Upper lobe of left lung (tissue), 6 donors: ENCODE data around the gene BHMT. TPM values are rescaled to one million over a fixed set of nuclear protein-coding genes. Genes with fewer than 3 reads are reported as not detected.

ENCODE experiments used
- ATAC-seq, 2 donors: fragments of 200-7000 bp; cut with Tn5 transposase; one replicate each; pipeline ENCODE4 v1.9.1; 2022; ENCODE audit warnings: mild to moderate bottlenecking in 2 of 2, moderate library complexity in 2 of 2; ENCODE audit not compliant: low FRiP score in 2 of 2
- DNase-seq, 2 donors: peaks; one replicate each; pipeline ENCODE4 v3.0.0-alpha.2; 2019 to 2020
- H3K27ac ChIP-seq, 4 donors: fragments of 200-600 bp; sonication (generic); one replicate each; pipeline ENCODE4 v1.5.1; 2016 to 2019
- H3K27me3 ChIP-seq, 4 donors: fragments of 200-600 bp; sonication (generic); one replicate each; pipeline ENCODE4 v1.5.1; 2017 to 2019
- H3K36me3 ChIP-seq, 4 donors: fragments of 200-600 bp; sonication (generic); one replicate each; pipeline ENCODE4 v1.5.1; 2016 to 2019
- H3K4me1 ChIP-seq, 4 donors: fragments of 200-600 bp; sonication (generic); one replicate each; pipeline ENCODE4 v1.5.1; 2018 to 2019
- H3K4me3 ChIP-seq, 4 donors: fragments of 200-600 bp; sonication (generic); one replicate each; pipeline ENCODE4 v1.5.1; 2017 to 2019; ENCODE audit warnings: mild to moderate bottlenecking in 2 of 4, moderate library complexity in 1 of 4
- H3K9me3 ChIP-seq, 4 donors: fragments of 200-600 bp; sonication (generic); one replicate each; pipeline ENCODE4 v1.5.1; 2018 to 2019
- EP300 ChIP-seq, 4 donors: sonication (generic); formaldehyde crosslinking; IDR thresholded peaks; one replicate each; pipeline ENCODE4 v1.5.1; 2017; ENCODE audit warnings: antibody characterized with exemption in 4 of 4, control low read depth in 2 of 4
- POLR2A ChIP-seq, 4 donors: fragments of 450-650 bp; IDR thresholded peaks; one replicate each; pipeline ENCODE4 v1.5.1; 2016 to 2017; ENCODE audit warnings: antibody characterized with exemption in 4 of 4, mild to moderate bottlenecking in 2 of 4
- POLR2AphosphoS5 ChIP-seq, 2 donors: sonication (generic); formaldehyde crosslinking; IDR thresholded peaks; one replicate each; pipeline ENCODE4 v1.5.1; 2017; ENCODE audit warnings: antibody characterized with exemption in 2 of 2
- WGBS, 2 donors: methylation state at CpG; one replicate each; pipeline ENCODE4 v1.1.5; 2017 to 2018; 5-methylcytosine and 5-hydroxymethylcytosine counted together
- total RNA-seq, 6 donors: library from RNA; depleted of rRNA in 4 of 6; stranded (reverse); fragments of >200 nt in 4 of 6; gene quantifications; one replicate each; pipeline versions ENCODE4 v1.1.0 to v1.2.1, GENCODE V29; 2016 to 2021
- TF ChIP-seq, protein P1 (sequence below), 6 experiments: fragments of 450-650 bp in 4 of 6; fragments of 200-600 bp in 2 of 6; sonication (generic) in 2 of 6; IDR thresholded peaks; one replicate each; pipeline ENCODE4 v1.5.1; 2016 to 2019; ENCODE audit warnings: antibody characterized with exemption in 6 of 6
- donor health status: DM: no; HTN: no; CAD: no; lungs with moderate emphysema.
- donor health status: DM: no; HTN: yes; CAD: no; lungs with severe emphysema.

BHMT gene
- total RNA-seq, 6 donors from 2014 or later, result 0.26 to 1.4 (median 0.84) TPM; not detected in 3

DNA sequence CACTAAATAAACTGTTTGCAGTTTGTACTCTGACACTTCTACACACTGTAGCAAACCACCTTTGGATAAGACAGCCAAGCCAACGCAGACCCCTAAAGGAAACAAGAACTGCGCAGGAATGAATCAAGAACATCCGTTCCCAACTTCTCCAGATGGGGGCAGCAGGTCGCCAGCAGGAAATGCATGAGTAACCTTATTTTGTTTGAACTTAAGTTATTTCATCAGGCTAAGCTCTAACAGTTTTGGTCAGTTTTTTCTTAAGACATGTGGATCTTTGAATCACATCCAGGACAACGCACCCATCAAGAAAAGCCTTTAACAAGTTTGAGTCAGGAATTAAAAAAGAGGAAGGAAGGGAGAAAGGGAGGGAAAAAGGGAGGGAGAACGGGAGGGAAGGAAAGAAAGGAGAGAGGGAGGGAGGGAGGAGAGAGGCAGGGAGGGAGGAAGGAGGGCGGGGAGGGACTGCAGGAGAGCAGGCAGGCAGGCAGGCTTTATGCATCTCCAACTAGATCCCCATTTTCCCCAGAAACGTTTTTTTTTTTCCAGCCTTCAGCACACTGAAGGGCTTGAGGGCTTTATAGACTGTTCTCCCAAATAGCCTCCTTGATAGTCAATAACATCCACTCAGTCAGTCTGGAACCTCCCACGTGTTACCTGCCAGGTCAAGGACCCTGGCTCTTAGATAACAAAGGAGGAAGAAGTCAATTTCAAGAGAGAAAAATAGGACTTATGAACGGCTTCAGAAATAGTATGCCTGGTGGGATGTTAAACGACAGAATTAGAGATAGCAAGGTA lies 22.2 kb downstream of the BHMT start:
- 1 to 4% methylated on average over 11 of the region's 11 CpGs for WGBS, 2 donors
- H3K27me3 ChIP-seq, result no peaks in the 10 kb centered on the region
- TF ChIP-seq, protein P1, sequence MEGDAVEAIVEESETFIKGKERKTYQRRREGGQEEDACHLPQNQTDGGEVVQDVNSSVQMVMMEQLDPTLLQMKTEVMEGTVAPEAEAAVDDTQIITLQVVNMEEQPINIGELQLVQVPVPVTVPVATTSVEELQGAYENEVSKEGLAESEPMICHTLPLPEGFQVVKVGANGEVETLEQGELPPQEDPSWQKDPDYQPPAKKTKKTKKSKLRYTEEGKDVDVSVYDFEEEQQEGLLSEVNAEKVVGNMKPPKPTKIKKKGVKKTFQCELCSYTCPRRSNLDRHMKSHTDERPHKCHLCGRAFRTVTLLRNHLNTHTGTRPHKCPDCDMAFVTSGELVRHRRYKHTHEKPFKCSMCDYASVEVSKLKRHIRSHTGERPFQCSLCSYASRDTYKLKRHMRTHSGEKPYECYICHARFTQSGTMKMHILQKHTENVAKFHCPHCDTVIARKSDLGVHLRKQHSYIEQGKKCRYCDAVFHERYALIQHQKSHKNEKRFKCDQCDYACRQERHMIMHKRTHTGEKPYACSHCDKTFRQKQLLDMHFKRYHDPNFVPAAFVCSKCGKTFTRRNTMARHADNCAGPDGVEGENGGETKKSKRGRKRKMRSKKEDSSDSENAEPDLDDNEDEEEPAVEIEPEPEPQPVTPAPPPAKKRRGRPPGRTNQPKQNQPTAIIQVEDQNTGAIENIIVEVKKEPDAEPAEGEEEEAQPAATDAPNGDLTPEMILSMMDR (IDR thresholded peaks at IDR 0.05), result peak; percentile 33 to 67 (median 54)
- no peak for TF ChIP-seq EP300 (IDR thresholded peaks at IDR 0.05)
- TF ChIP-seq POLR2AphosphoS5 (IDR thresholded peaks at IDR 0.05), result no peak
- TF ChIP-seq POLR2A (IDR thresholded peaks at IDR 0.05), result no peak
- H3K9me3 ChIP-seq, result no peaks in the 10 kb centered on the region
- peak; percentile 83 to 93 for ATAC-seq
- H3K4me1 ChIP-seq, result peaks cover 10 to 15% (median 11%) of the 10 kb centered on the region in 4 donors
- H3K36me3 ChIP-seq, result no peaks in the 10 kb centered on the region
- DNase-seq, result peak in 1 of 2 donors; percentile 46
- H3K27ac ChIP-seq, result peak overlapping the region in 2 of 4 donors; percentile 58 to 66
- peak overlapping the region in 2 of 4 donors; percentile 6 to 8 for H3K4me3 ChIP-seq

DNA sequence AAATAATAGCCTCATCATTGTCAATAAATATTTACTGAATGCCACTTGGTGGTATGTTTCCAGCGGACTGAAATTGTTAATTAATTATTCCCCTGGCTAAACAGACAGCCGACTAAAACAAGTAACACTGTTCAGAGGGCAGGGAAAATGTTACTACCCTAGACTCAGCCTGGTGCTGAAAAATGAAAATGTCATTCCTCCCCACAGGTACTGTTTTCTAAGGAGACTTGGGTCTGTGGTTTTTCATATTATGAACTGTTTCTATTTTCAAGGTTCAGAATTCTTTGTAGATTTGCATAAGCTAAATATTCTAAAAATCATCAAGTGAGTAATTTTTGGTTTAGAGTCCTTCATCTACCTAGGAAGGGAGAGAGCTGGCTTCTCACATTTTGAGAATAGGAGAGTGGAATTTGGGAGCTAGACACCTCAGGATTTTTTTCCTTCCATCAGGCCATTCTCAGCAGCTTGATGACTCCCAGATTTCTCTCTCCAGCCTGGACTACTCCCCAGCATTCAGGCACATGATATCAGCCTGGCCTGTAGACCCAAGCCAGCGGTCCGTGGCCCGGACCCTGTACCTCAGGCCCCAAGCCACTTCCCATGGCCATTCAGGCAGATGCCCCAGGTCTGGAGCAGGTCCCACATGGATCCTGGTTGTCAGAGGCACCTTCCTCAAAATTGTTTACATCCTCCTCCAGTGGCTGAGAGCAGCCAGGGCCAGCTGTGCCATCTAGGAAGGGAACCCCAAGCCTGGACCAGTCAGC lies 24.4 kb downstream of the BHMT start:
- no peak for DNase-seq
- WGBS, 2 donors, result 88 to 91% methylated on average over 5 of the region's 5 CpGs

DNA sequence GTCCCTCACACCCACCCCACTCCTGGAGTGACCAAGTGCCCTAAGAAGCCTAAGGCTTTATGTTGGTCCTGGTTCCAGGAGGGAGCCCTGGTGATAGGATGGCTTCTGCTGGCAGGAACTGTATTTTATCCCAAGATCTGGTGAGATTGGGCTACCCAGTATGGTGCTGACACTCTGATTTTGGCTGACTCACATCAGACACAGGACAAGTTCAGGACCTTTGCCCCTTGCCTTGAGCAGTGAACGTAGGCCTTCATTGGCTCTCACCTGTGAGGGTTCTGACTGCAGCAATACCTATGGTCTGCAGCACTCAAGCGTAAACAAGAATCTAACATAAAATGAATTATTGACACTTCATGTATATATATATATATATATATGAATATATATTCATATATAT lies 25.0 kb downstream of the BHMT start:
- DNase-seq, result no peak
- WGBS, 2 donors, result 70 to 100% methylated on average over 2 of the region's 2 CpGs
- no peaks in the 10 kb centered on the region for H3K9me3 ChIP-seq

More for the DNA sequence above, 24.4 kb downstream of the BHMT start:
- H3K36me3 ChIP-seq, result no peaks in the 10 kb centered on the region
- H3K4me3 ChIP-seq, result no peak overlapping the region
- no peaks in the 10 kb centered on the region for H3K9me3 ChIP-seq
- H3K4me1 ChIP-seq, result peaks cover 10 to 15% (median 11%) of the 10 kb centered on the region in 4 donors
- no peaks in the 10 kb centered on the region for H3K27me3 ChIP-seq
- TF ChIP-seq POLR2A (IDR thresholded peaks at IDR 0.05) (no peak), POLR2AphosphoS5 (IDR thresholded peaks at IDR 0.05) (no peak), EP300 (IDR thresholded peaks at IDR 0.05) (no peak)
- TF ChIP-seq, protein P1 (IDR thresholded peaks at IDR 0.05), result no peak
- H3K27ac ChIP-seq, result no peak overlapping the region
- no peak for ATAC-seq

GRCh38 chr5:79140553-79140952 lies 28.9 kb downstream of the BHMT start:
- no peak for DNase-seq
- no peak for ATAC-seq
- H3K9me3 ChIP-seq, result no peaks in the 10 kb centered on the region
- H3K4me1 ChIP-seq, result no peaks in the 10 kb centered on the region
- no peaks in the 10 kb centered on the region for H3K27me3 ChIP-seq
- H3K36me3 ChIP-seq, result no peaks in the 10 kb centered on the region
- TF ChIP-seq, protein P1 (IDR thresholded peaks at IDR 0.05), result no peak
- no peak for TF ChIP-seq POLR2AphosphoS5 (IDR thresholded peaks at IDR 0.05)
- no peak for TF ChIP-seq POLR2A (IDR thresholded peaks at IDR 0.05)
- TF ChIP-seq EP300 (IDR thresholded peaks at IDR 0.05), result no peak
- no peak overlapping the region for H3K27ac ChIP-seq
- WGBS, 2 donors, result 73 to 83% methylated on average over 3 of the region's 3 CpGs
- H3K4me3 ChIP-seq, result no peak overlapping the region

More for the DNA sequence above, 25.0 kb downstream of the BHMT start:
- no peaks in the 10 kb centered on the region for H3K27me3 ChIP-seq
- no peaks in the 10 kb centered on the region for H3K36me3 ChIP-seq
- TF ChIP-seq POLR2AphosphoS5 (IDR thresholded peaks at IDR 0.05) (no peak), EP300 (IDR thresholded peaks at IDR 0.05) (no peak), POLR2A (IDR thresholded peaks at IDR 0.05) (no peak)
- TF ChIP-seq, protein P1 (IDR thresholded peaks at IDR 0.05), result no peak
- ATAC-seq, result no peak
- H3K4me1 ChIP-seq, result peaks cover 10 to 15% (median 11%) of the 10 kb centered on the region in 4 donors
- H3K27ac ChIP-seq, result no peak overlapping the region
- H3K4me3 ChIP-seq, result no peak overlapping the region
